HG03354 (cell line): ENCODE results near the gene TCF12.
"Not testable (repeated sequence)": the region's sequence is repeated elsewhere in the genome, so short reads cannot be mapped to it uniquely, and the experiment has no call there.

ENCODE experiments used
- ATAC-seq: cut with Tn5 transposase; IDR thresholded peaks from one replicate; pipeline ENCODE4 v1.9.1; 2021; ENCODE audit warnings: mild to moderate bottlenecking; ENCODE audit not compliant: unreplicated experiment, poor library complexity, severe bottlenecking

TCF12 gene

GRCh38 chr15:56940388-56940787, 21.9 kb downstream of the TCF12 start:
- ATAC-seq = no peak

DNA sequence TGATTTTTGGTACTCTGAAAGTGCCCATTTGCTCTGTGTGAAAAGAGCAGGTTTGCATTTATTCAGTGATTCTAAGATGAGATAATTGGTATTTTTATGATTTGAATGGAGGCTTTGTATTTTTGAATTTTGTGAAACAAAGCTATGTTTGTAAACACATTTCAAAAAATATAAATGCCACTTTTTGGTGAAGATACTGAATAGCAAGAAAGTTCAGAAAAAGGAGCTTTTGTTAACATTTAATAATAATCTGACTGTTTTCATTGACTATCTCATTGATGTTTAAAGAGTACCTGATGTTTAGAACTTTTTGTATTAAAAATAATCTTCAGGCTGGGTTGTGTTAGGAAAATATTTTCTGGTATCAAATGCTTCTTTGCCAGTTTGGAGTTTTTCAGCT, 23.7 kb downstream of the TCF12 start:
- ATAC-seq = no peak

DNA sequence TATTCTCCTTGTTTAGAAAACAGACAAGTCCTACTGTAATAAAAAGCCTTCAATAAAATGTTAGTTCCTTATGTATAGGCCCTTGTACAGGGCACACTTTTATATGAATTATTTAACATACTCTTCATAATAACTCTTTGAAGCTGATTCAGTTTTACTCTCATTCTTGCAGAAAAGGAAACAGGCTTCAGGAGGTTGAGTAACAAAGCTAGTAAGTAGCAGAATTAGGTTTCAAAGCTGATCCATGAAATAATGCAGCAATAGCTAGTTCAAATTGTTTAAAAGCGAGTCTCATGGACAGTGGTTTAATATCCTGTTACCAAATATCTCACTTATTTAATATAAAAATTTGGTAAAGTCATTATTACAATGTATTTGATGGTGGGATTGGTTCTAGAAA, 25.0 kb downstream of the TCF12 start:
- ATAC-seq = no peak

DNA sequence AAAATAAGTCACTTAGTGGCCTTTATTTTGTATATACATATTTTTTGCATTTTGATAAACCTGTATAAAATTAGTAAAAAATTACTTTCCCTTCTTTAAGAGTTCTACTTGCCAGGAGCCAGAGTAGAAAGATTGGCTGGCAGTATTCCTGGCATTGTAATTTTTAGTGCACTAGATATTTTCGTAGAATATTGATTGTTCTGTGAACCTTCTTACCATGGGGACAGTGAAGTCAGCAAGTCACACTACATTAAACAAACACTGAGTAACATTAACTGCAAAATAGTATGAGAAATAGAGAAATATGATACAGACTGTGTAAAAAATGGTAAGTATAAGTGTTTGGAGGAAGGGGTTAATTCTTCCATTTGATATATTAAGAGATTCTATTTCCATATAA, 26.0 kb downstream of the TCF12 start:
- ATAC-seq = no peak

DNA sequence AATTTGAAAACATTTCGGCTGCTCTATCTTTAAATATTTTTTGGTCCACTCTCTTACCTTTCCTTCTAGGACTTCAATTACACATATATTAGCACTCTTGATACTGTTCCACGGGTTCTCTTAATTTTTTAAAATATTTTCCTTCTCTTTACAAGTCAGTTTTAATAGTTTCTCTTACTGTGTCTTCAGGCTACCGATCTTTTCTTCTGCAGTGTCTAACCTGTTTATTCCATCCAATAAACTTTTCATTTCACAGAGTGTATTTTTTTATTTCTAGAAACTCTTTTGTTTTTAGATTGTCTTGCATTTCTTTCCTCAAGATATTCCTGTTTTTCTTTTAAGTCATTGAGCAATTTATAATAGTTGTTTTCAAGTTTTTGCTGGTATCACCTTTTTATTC, 27.7 kb downstream of the TCF12 start:
- no peak for ATAC-seq

- ATAC-seq = no peak
Observed at GRCh38 chr15:56948000-56948763, 29.7 kb downstream of the TCF12 start.

GRCh38 chr15:56948764-56949101, 30.3 kb downstream of the TCF12 start:
- no peak for ATAC-seq

DNA sequence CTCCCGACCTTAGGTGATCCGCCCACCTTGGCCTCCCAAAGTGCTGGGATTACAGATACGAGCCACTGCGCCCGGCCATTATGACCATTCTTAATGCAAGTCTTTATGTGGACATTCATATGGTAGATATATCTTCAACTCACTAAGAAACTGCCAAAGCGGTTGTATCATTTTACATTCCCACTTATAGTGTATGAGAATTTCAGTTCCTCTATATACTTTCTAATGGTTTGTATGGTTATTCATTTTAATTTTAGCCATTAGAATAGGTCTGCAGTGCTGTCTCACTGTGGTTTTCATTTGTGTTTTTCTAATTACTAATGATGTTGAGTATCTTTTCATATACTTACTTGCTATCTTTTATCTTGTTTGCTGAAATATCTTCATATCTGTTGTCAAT, 32.5 kb downstream of the TCF12 start:
- ATAC-seq = no peak

- ATAC-seq = no peak
Observed at GRCh38 chr15:56953790-56954189, 35.3 kb downstream of the TCF12 start.

DNA sequence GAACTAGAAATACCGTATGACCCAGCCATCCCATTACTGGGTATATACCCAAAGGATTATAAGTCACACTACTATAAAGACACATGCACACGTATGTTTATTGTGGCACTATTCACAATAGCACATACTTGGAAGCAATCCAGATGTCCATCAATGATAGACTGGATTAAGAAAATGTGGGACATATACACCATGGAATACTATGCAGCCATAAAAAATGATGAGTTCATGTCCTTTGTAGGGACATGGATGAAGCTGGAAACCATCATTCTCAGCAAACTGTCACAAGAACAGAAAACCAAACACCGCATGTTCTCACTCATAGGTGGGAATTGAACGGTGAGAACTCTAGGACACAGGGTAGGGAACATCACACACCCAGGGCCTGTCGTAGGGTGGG, 36.6 kb downstream of the TCF12 start:
- ATAC-seq = not testable (repeated sequence)

DNA sequence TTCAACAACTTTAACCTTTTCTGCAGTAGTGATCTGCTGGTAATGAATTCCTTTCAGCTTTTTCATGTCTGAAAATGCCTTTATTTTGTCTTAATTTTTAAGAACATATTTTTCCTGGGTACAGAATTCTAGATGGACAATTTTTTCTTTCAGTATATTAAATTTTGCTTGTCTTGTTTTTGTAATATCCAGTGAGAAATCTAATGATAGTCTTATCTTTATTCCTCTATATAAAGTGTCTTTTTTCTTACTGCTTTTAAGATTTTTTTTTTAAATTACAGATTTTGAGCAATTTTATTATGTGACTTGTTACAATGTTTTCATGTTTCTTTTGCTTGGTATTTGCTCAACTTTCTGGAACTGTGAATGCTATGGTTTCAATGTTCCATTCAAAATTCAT, 38.1 kb downstream of the TCF12 start:
- no peak for ATAC-seq

- ATAC-seq = no peak
Observed at GRCh38 chr15:56957812-56958406, 39.5 kb downstream of the TCF12 start.

DNA sequence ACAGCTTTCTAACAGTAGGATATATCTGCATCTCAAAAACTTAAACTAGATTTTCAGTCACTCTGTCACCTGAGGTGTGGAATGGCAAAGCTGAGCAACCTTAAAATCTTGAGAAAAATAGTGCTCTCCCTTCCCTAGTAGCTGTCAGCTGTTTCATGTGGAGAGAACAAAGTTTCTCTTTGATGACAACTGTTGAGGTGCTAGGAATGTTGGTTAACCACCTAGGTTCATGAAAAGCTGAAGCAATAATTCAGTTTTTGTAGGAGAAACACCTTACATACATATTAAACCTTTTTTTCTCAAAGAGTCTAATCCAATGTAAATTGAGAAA, 40.8 kb downstream of the TCF12 start:
- ATAC-seq = no peak

GRCh38 chr15:56960116-56960515, 41.7 kb downstream of the TCF12 start:
- ATAC-seq = no peak

DNA sequence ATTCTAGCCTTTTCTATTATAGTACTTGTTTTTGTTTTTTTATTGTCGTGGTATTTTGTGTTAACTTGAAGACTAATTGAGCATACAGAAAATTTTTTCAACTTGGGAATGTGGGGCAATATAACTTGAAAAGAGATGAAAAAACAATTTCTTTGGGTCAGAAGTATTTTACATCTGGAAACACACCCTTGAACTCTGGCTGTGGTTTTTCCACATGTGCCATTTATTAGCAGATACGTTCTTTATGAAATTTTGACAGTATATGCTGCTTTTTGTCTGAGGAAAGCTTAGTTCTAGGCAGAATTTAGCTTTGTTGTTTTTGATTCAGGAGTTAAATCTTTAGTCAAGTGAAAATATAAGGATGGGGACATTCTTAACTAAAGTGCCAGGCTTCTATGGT, 44.7 kb downstream of the TCF12 start:
- ATAC-seq = no peak

GRCh38 chr15:56963710-56964109, 45.3 kb downstream of the TCF12 start:
- ATAC-seq = no peak

- ATAC-seq = no peak
Observed at GRCh38 chr15:56964182-56964581, 45.7 kb downstream of the TCF12 start.

DNA sequence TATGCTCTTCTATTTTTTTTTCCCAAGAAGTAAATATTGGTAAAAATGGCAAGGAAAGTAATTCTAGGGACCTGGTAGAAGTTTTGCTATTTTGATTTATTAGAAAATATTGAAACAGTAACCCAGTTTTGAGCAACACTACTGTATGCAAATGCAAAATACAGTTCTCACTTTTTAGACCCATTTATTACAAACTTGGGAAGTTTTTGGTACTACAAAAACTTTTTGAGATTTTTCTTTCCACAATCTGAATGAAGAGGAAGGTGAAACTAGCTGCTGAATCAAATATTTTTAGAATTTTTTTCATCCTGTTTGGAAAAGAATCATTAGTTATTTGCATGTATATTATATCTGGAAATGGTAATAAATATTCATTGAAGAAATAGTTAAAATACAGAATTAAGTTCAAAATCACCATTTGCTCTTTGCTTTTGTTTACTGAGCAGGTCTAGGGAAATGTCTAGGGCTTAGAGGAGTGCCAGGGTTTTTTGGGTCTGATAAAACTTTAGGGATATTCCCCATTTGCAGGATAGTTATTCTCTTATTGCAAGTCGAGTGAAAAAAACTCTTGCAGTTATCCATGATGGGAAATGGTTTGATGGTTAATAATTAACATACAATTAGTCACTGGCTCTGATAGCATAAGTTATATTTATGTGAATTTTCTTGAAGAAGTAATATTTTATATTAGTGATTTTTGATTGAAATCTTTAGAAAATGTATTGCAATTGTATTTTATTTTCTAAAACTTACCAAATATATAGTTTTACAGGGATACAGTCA, 47.0 kb downstream of the TCF12 start:
- no peak for ATAC-seq

GRCh38 chr15:56967336-56967735, 48.9 kb downstream of the TCF12 start:
- ATAC-seq = no peak

DNA sequence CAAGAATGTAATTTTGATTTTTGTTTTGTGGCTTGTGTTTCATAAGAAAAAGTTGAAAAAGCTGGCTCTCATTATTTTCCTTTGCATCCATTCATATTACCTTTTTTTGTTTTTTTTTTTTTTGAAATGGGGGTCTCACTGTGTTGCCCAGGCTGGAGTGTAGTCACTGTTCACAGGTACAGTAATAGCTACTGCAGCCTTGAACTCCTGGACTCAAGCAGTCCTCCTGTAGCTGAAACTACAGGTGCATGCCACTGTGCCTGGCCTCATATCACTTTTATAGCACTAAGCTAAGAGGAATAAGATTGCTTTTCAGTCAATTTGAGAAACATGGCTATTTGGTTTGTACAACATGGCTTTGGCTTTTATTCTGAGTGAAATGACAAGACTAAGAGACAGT, 49.8 kb downstream of the TCF12 start:
- no peak for ATAC-seq

DNA sequence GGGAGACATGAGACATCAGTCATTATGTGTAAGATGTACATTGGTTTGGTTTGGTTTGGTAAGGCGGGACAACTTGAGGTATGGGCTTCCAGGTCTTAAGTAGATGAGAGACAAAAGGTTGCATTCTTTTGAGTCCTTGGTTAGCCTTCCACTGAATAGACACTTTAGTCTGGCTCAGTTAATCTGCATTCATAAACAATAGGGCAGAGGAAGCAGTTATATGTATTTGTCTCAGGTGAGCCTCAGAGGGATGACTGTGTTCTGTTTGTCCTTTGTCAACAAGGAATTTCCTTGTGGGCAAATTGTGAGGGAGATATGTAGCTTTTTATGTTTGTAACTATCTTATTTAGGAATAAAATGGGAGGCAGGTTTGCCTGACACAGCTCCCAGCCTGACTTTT, 50.4 kb downstream of the TCF12 start:
- no peak for ATAC-seq
